Left ventricle myocardium inferior (tissue), 1 donor: ENCODE data around the gene RPL12. TPM values are rescaled to one million over a fixed set of nuclear protein-coding genes. Genes with fewer than 3 reads are reported as not detected.
A peak's percentile ranks its signal among the peaks of the same experiment; 100 is the strongest.

Experiments
- DNase-seq: peaks from one replicate; pipeline ENCODE4 v3.0.0-alpha.2; 2020
- H3K27ac ChIP-seq: fragments of 200-600 bp; replicated peaks from 2 replicates; pipeline ENCODE4 v1.8.0; 2021
- H3K27me3 ChIP-seq: fragments of 200-600 bp; 2 replicates; pipeline ENCODE4 v1.8.0; 2021; ENCODE audit warnings: low read depth
- H3K36me3 ChIP-seq: fragments of 200-600 bp; 2 replicates; pipeline ENCODE4 v1.8.0; 2021
- H3K4me1 ChIP-seq: fragments of 200-600 bp; 2 replicates; pipeline ENCODE4 v1.8.0; 2021
- H3K4me3 ChIP-seq: fragments of 200-600 bp; 2 replicates; pipeline ENCODE4 v1.8.0; 2021; ENCODE audit warnings: mild to moderate bottlenecking, moderate library complexity
- H3K9me3 ChIP-seq: fragments of 200-600 bp; replicated peaks from 2 replicates; pipeline ENCODE4 v1.8.0; 2021
- intact Hi-C: fragments of 100-400 bp; cut with micrococcal nuclease; formaldehyde crosslinking; loops from one replicate; pipeline ENCODE4 v1.11.0; 2022
- total RNA-seq: library from RNA; stranded (reverse); fragmentation: NEBNext Ultra II Directional; extraction: Animal tissue kit (Norgen Biotek cat#: 25700); gene quantifications from one replicate; pipeline ENCODE4 v1.2.1, GENCODE V29; 2021
- TF ChIP-seq, protein P1 (sequence below): fragments of 200-600 bp; IDR thresholded peaks from 2 replicates; pipeline ENCODE4 v1.8.0; 2021; ENCODE audit warnings: antibody characterized with exemption, mild to moderate bottlenecking, borderline replicate concordance
- donor health status: DM: no; HTN: yes; CAD: no; lungs with severe emphysema.

Gene RPL12
- total RNA-seq, 1 donor from 2014 or later, result 605 TPM

DNA sequence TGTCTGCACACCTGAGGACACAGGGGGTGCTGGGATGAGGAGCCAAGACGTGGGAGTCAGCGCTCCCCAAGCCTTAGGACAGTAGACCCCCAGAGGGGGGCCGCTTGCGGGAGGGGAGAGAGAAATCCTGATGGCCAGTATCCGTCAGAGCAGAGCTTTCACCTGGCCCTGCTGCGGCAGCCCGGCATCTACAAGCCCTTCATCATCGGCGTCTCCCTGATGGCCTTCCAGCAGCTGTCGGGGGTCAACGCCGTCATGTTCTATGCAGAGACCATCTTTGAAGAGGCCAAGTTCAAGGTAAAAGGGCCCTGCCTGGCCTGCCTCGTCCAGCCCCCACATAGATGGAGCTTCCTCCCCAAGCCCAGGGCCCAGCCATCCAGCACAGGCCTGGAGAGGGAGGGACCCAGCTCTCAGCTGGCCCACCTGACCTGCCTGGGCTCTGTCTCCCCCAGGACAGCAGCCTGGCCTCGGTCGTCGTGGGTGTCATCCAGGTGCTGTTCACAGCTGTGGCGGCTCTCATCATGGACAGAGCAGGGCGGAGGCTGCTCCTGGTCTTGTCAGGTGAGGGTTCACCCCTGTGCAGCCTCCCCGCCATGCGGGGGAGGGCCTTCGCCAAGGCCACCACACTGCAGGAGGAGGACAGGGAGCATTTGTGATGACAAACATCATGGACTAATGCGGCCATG is 47.6 kb downstream of the RPL12 start:
- DNase-seq, result no peak
- Histone ChIP-seq H3K27ac (no peak overlapping the region), H3K36me3 (peaks cover 61% of the 10 kb centered on the region), H3K4me1 (peaks cover 27% of the 10 kb centered on the region), H3K27me3 (no peaks in the 10 kb centered on the region), H3K4me3 (no peak overlapping the region), H3K9me3 (no peaks in the 10 kb centered on the region)
- intact Hi-C loops, result no loop called here
- TF ChIP-seq, protein P1, sequence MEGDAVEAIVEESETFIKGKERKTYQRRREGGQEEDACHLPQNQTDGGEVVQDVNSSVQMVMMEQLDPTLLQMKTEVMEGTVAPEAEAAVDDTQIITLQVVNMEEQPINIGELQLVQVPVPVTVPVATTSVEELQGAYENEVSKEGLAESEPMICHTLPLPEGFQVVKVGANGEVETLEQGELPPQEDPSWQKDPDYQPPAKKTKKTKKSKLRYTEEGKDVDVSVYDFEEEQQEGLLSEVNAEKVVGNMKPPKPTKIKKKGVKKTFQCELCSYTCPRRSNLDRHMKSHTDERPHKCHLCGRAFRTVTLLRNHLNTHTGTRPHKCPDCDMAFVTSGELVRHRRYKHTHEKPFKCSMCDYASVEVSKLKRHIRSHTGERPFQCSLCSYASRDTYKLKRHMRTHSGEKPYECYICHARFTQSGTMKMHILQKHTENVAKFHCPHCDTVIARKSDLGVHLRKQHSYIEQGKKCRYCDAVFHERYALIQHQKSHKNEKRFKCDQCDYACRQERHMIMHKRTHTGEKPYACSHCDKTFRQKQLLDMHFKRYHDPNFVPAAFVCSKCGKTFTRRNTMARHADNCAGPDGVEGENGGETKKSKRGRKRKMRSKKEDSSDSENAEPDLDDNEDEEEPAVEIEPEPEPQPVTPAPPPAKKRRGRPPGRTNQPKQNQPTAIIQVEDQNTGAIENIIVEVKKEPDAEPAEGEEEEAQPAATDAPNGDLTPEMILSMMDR, result no peak

DNA sequence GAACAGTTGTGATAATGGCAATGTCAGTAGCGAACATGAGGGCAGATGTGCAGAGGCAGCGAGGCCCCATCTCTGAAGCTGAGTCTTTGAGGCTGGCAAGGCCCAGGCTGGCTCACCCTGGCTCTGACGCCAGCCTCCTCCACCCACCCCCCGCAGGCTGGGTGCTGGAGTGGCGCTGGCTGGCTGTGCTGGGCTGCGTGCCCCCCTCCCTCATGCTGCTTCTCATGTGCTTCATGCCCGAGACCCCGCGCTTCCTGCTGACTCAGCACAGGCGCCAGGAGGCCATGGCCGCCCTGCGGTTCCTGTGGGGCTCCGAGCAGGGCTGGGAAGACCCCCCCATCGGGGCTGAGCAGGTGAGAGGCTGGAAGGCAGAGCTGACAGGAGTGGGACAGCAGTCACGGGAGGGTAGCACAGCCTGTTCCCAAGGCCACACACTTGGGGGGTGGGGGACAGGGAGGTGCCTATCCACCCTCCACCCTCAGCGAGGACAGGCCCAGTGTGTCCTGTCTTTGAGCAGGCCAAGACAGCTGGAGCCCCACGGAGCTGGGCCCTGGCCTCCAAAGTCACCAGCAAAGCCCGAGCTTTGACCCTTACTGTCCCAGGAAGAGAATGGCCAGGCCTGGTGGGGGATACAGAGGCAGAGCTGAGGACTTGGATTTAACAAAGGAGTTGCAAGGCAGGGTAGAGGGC is 48.7 kb downstream of the RPL12 start:
- TF ChIP-seq, protein P1, result no peak
- no peak for DNase-seq
- Histone ChIP-seq H3K9me3 (no peaks in the 10 kb centered on the region), H3K36me3 (peaks cover 58% of the 10 kb centered on the region), H3K4me3 (no peak overlapping the region), H3K27ac (no peak overlapping the region), H3K4me1 (peaks cover 33% of the 10 kb centered on the region), H3K27me3 (no peaks in the 10 kb centered on the region)
- intact Hi-C loops, result no loop called here

DNA sequence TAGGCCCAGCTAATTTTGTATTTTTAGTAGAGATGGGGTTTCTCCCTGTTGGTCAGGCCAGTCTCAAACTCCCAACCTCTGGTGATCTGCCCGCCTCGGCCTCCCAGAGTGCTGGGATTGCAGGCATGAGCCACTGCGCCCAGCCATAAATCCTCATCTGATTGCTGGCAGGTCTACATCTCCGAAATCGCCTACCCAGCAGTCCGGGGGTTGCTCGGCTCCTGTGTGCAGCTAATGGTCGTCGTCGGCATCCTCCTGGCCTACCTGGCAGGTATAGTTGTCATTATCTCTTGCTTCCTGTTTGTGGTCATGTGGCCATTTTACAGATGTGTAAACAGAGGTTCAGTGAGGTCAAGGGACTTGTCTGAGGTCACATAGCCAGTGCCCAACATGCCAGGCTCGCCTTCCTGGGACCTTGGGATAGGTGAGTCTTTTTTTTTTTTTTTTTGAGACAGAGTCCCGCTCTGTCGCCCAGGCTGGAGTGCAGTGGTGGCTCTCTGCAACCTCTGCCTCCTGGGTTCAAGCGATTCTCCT is 51.4 kb downstream of the RPL12 start:
- TF ChIP-seq, protein P1, result no peak
- Histone ChIP-seq H3K9me3 (no peaks in the 10 kb centered on the region), H3K36me3 (peaks cover 45% of the 10 kb centered on the region), H3K4me3 (no peak overlapping the region), H3K27me3 (no peaks in the 10 kb centered on the region), H3K27ac (no peak overlapping the region), H3K4me1 (peaks cover 28% of the 10 kb centered on the region)
- no peak for DNase-seq
- intact Hi-C loops, result no loop called here

DNA sequence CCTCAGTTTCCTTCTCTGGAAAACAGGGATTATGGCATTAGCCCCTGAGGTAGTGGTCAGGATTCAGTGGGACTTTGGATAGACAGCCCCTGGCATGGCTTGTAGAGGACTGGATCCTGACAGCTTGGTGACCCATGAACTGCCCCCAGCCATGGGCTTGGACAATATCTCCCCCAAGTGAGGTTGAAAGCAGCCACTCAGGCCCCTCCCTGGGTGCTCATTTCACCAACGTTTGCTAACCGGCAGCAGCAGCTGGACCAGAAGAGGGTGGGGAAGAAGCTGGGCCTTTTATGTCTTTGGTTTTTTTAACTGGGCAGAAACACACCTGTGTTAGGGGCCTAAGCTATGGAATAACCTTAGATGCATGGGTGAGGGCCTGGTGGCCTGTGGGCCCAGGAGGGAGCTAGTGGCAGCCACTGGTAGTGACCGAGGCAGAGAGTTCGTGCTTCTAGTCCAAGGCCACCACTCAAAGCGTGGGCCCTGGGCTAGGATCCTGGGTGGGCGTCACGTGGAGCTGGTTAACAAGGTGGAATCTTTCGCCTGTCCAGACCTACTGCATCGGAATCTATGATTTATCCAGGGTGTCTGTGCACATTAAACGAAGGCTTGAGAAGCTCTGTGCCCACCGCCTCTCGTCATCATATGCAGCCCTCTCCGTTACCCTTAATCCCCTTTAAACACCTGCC is 52.3 kb downstream of the RPL12 start:
- TF ChIP-seq, protein P1, result no peak
- peaks cover 35% of the 10 kb centered on the region for H3K36me3 ChIP-seq
- H3K27me3 ChIP-seq, result no peaks in the 10 kb centered on the region
- no peaks in the 10 kb centered on the region for H3K9me3 ChIP-seq
- H3K4me3 ChIP-seq, result peak overlapping the region; percentile 83
- no peak for DNase-seq
- intact Hi-C loops, result no loop called here
- H3K4me1 ChIP-seq, result peaks cover 28% of the 10 kb centered on the region
- H3K27ac ChIP-seq, result no peak overlapping the region

DNA sequence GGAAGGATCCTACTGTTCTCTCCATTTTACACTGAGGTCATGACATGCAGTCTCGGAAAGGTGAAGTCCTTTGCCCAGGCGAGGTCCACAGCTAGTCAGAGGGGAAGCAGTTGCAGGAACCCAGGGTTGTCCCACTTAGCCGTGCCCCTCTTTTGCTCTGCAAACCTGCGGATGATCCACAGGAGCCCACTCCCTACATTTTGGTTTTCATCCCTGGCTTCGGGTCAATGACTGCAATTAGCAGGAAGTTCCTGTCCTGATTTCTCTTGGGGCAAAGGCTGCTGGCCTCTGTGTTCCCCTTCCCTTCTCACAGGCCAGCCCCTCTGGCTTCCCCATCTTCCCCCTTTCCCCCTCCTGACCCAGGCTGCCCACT is 52.9 kb downstream of the RPL12 start:
- H3K36me3 ChIP-seq, result peaks cover 30% of the 10 kb centered on the region
- intact Hi-C loops, result no loop called here
- DNase-seq, result no peak
- TF ChIP-seq, protein P1, result no peak
- H3K4me3 ChIP-seq, result peak overlapping the region; percentile 83
- H3K4me1 ChIP-seq, result peaks cover 28% of the 10 kb centered on the region
- H3K9me3 ChIP-seq, result no peaks in the 10 kb centered on the region
- peak overlapping the region; percentile 87 for H3K27ac ChIP-seq
- no peaks in the 10 kb centered on the region for H3K27me3 ChIP-seq

Other genes with a start within 250 kb of the RPL12 start
- gene GARNL3, start 186.6 kb downstream of the RPL12 start, total RNA-seq, result 22.9 TPM
- gene SLC2A8, start 54.2 kb downstream of the RPL12 start, total RNA-seq, result 16.1 TPM
- gene ZNF79, start 27.0 kb downstream of the RPL12 start, total RNA-seq, result 6.2 TPM
- gene LRSAM1, start 104 bp upstream of the RPL12 start, total RNA-seq, result 35.4 TPM
- 36.9 TPM for gene STXBP1, start 160.9 kb upstream of the RPL12 start, total RNA-seq